NCI-H2171 (cell line): ENCODE measurements around the gene AHCTF1.
"Not testable (repeated sequence)": the region's sequence is repeated elsewhere in the genome, so short reads cannot be mapped to it uniquely, and the experiment has no call there.

ENCODE experiments used
- DNase-seq: peaks from one replicate; lab custom pipeline; 2025; lab: John Stamatoyannopoulos, UW

Gene AHCTF1

DNA sequence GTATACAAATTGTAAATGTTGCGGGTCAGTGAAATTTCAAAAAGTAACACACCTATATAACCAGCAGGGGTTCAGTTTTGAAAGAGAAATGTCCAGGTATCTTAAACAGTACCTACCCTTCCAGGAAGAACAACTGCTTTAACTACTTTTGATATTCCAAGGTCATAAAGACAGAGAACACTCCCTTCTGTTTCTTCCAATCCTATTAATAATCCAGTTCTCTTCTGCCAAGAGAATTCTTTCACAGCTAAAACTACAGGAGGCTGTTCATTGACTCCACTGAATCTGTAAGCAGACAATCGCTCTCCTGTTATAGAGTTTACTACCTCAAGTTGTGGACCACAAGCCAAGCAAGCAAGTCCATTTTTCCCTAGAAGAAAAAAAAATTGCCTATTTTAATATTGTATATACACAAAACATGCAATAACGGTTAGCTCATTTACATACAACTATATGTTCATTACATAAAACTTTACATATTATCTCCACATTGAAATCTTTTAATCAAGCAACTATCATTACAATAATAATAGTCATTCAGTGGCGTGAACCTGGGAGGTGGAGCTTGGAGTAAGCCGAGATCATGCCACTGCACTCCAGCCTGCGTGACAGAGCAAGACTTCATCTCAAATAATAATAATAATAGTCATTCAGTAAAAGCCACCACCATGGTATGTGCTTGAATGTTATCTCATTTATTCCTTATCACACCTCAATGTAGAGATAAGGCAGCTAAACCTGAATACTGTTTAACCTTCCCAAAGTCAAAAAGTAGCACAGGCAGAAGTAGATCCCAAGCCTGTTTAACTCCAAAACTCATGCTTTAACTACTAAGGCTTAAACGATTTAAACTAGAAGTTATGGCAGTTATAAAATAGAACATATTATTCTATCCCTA lies 15.5 kb downstream of the AHCTF1 start:
- DNase-seq = not testable (repeated sequence)

DNA sequence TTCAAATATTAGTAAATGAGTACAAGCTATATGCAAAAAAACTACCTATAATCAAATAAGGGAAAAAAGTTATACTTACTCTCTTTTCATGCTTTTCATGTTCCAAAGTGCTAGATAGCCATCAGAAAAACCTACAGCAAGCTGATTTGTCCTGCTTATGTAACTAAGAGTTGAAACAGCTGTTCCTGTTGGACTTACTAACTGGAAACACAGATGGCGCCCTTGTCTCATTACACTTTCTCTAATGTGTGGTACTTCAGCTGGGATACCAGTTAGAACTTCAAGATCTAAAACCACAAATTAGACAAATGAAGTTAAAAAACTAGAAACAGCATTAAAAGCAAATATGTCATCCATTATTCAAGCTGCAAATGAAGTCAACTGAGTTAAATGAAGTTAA lies 24.3 kb downstream of the AHCTF1 start:
- DNase-seq = peak; percentile 16

DNA sequence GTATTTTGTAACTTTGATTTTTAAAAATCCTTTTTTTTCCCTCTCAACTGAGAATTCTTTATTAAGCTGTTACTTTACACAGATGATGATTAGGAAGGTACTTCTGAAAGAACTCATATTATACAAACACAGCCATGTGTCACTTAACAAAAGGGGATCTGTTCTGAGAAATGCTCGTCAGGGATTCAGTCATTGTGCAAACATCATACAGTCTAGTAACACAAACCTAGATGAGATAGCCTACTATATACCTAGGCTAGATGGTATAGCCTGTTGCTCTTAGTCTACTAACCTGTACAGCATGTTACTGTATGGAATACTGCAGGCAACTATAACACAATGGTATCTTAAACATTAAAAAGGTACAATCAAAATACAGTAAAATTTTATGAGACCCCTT lies 24.9 kb downstream of the AHCTF1 start:
- no peak for DNase-seq

DNA sequence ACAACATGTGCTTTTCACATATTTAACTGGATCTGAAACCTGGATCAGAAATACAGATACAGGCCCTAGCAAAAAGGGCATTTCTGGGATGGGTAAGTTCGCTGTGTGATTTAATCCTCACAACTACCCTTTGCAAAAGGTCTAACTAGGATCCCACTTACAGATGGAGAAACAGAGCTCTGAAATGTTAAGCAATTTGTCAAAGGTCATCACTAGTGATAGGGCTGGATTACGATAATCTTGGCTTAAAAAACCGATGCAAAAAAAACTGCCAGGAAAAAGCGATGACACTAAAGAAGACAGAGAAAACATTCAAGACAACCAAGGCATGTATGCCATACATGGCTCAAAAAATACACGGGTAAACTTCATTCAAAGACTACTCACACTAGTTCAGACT lies 29.9 kb downstream of the AHCTF1 start:
- DNase-seq = no peak

DNA sequence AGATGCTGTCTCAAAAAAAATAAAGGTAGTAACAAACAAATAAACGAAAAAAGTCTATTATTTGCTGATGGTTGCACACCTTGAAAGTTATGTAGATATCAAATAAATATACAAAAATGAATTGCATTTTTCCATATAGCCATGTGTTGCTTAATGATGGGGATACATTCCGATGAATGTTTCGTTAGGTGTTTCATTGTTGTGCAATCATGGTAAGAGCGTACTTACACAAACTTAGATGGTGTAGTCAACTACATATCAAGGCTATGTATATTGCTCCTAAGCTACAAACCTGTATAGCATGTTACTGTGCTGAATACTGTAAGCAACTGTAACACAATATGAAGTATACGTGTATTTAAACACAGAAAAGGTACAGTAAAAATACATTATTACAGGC lies 34.4 kb downstream of the AHCTF1 start:
- DNase-seq = no peak

DNA sequence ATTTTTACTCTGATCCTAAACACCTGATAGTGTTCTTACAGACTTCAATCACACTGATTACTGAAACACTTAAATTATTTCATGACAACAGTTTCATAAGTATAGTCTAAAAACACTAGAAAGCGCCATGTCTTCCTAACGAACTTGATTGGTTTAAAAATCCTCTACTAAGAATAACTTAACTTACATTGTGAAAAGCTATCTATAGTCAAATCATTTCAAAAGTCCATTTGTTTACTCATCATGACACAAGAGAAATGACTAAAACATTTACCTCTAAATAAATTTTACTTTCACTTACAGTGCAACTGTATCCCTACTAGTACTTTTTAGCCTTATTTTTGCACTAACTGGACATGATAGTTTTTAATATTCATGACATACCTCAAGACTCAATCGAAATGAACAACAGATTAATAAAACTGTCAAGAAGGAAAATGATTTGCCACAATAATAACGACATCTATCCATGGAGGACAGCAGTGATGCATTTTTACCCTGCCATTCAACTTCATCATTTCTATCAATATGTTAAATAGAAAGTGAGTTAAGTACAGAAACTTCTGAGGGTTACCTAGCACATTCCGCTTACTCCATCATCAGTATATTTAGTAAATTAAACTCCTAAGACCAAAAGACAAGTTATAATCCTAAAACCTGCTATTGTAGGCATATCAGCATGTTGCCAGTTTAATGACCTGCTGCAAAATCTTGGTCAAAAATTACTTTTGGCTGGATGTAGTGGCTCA lies 38.4 kb downstream of the AHCTF1 start:
- DNase-seq = no peak

DNA sequence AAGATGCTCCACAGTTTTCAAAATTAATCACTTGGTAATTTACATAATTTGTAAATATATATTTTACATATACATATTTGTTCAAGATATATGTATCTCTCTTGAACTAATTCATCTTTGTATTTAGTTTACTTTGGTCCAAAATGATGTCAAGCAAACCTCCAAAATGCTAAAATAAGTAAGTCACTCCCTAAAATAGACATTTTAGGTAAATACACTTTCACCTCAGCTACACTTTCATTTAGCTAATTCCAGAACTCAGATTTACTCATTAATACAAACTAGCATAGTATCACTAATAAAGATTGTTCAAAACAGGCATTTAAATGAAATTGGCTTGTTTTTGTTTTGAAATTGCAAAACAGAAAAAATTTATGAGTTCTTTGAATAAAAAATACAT lies 40.6 kb downstream of the AHCTF1 start:
- DNase-seq = no peak

DNA sequence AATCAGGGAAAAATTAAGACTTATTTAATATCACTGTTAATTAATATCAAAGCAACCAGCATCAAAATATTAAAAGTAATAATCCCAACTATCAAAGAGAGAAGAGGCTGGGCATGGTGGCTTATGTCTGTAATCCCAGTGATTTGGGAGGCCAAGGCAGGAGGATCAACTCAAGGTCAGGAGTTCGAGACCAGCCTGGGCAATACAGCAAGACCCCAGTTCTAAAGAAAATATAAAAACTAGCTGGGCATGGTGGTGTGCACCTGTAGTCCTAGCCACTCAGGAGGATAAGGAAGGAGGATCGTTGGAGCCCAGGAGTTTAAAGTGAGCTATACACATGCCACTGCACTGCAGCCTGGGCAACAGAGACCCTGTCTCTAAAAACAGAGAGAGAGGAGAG lies 43.2 kb downstream of the AHCTF1 start:
- no peak for DNase-seq

DNA sequence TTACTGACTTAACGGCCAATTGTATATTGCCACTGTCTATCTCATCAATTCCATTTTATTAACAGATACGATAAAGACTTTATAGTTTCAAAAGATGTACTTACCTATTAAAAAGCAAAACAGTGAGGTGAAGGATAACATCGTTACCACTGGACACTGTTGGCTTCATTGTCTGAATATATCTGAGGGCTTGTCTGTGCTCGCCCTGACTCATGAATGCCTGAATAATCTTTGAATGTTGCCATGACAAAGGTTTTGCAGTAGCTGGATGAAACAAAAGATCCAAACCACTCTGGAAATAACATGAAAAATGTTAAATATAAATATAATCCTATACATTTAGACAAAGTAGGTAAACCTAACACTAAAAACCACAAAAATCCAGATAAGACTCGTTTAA lies 46.4 kb downstream of the AHCTF1 start:
- not testable (repeated sequence) for DNase-seq

DNA sequence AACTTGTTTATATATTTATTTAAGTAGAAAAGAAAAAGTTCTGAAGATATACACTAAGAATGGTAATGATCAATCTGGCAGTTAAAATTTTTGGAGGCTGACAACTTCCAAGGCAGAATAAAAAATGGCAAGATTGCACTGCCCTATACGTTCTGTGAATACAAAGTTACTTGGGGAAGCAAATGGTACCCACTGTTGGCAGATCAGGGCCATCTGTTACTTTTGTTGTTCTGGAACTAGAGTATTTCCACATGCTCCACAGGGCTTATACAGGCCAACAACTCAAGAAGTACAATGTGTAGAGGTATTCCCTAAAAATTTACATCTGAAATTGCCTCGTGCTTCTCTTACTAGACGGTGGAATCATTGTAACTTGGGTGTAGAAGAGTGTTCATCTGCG lies 53.2 kb downstream of the AHCTF1 start:
- no peak for DNase-seq

DNA sequence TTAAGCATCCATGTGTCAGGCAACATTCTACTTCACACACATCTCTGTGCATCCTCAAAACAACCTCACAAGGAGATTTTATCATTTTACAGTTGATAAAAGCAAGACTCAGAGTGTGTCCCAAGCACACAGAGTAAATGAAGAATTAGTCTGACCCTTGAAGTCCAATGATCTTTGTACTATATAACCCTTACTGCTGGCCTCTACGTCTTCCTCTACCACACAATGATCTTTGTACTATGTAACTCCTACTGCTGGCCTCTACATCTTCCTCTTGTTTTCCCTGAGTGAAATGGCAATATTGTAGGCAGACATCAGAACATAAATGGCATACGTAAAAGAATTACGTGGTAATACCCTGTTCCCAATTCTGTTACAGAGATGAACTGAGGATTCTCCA lies 55.3 kb downstream of the AHCTF1 start:
- no peak for DNase-seq

DNA sequence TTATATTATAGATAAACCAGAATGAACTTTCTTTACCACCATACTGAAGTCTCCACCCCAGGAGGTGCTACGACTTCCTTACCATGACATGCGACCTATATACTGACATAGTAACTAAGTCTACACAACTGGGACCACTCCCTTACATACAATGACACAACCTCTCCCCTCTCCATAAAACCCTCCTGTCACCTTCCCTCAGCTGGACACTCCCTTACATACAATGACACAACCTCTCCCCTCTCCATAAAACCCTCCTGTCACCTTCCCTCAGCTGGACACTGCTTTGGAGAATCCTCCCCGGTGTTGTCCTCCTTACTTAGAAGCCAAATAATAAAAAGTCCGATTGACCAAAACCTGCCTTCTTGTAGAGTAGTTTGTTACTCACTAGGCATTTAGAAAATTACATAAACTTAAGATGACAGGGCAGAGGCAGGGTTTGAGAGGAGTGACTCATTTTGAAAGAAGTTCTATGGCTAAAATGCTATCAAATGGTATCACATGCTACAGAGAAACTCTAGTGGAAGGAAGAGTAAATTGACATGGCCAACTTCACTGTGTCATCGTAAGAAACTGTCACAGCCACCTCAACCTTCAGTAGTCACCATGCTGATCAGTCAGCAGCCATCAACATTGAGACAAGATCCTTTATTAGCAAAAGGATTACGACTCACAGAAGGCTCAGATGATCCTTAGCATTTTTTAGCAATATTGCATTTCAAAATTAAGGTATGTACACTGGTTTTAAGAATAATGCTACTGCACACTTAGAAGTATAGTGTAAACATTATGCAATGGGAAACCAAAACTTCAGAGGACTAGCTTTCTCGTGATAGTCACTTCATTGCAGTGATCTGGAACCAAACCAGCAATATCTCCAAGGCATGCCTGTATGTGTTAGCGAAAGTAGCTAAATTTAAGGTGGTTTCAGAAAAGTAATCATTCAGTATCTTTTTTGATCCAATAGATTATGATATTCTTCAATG lies 56.4 kb downstream of the AHCTF1 start:
- DNase-seq = no peak

DNA sequence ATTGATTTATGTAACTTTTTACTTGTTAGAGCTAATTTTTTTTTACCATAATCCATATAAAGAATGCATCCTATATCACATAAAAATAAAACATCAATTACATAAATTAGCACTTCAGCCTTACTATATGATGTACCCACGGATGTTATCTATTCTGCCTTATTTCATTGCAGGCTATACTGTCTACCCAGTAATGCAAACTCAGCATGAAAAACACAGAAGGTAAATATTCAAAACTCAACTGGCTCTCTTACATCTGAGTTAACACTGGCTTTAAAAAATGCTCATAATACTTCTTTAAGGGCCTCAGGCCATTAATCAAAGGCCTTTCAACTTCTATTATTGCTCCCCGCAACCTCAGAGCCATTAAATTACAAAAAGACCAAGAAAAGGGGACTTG lies 65.8 kb downstream of the AHCTF1 start:
- DNase-seq = no peak

DNA sequence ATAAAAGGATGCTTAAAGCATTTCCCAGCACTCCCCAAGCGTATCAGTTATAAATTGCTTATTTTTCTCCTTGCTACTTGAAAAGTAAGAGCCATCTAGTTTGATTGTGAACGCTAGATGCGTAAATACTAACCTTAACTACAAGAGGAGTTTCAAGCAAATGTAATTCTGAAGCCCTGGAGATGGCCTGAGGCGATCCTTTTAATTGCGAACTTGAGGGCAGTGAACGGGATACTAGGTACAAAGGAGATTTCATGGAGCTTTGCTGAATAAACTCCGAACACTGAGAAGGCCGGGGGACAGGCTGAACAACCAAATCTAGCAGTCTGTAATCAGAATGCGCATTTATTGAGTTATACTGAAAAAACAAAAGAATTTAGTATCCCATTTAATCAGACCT lies 68.0 kb downstream of the AHCTF1 start:
- DNase-seq = not testable (repeated sequence)

DNA sequence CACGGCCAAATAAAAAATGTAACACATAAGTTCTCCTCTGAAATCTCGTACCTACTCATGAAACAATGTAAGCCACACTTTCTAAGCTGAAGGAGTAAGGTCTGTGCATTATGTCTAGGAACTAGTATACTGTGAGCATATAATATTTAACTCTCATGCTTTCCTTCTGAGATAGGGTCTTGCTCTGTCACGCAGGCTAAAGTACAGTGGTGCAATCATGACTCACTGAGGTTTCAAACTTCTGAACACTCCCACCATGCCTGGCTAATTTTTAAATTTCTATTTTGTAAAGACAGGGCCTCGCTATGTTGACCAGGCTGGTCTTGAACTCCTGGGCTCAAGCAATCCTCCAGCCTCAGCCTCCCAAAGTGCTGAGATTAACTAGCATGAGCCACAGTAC lies 71.3 kb downstream of the AHCTF1 start:
- DNase-seq = no peak

DNA sequence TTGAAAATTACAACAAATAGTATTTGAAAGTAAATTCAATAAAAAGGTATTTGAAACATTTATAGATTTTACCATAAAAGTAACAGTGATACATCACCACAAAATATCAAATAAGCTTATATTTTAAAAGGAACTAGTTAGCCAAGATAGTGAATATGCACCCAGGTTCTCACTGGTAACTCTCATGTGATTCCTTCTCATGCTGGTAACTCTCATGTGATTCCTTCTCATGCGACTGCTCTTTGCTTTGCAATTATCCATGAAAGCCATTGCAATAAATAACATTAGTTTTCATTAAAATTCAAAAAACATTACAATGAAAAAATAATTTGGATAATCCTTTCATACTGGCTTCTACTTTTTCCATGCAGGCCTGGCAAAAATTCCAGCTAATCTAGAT lies 75.4 kb downstream of the AHCTF1 start:
- no peak for DNase-seq

DNA sequence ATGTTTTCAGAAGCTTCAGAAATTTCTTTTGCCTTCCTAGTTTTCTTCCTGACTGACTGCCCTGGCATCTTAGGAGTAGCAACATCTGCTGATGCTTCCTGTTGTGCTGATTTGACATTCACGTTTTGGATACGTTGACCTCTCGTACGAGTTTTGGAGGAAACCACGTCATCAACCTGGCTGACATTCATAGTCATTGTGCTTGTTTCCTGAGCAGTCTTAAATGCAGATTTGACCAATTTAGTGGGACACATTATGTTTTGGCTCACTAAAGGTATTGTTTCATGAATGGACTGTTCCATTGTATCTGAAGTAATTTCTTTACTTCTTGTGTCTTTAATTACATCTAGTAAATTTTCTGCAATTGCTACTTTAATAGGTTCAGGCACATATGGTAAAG lies 81.1 kb downstream of the AHCTF1 start:
- not testable (repeated sequence) for DNase-seq

DNA sequence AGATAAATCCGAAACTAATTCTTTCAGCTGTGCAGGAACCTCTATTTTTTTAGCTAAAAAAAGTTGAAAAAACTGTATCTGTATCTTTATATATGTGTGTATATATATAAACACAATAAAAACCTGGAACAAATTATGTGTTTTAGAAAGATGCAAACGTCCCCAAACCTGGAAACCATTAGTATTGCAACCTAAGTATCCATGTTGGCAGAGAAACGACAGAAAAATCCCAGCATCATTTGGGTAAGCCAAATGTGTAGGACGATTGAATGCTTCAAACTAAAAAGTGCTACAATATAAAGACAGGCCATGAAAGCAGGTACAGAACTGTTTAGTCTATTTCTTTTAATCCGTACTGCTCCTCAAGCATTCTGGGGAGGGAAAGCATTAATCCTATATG lies 87.9 kb downstream of the AHCTF1 start:
- no peak for DNase-seq

DNA sequence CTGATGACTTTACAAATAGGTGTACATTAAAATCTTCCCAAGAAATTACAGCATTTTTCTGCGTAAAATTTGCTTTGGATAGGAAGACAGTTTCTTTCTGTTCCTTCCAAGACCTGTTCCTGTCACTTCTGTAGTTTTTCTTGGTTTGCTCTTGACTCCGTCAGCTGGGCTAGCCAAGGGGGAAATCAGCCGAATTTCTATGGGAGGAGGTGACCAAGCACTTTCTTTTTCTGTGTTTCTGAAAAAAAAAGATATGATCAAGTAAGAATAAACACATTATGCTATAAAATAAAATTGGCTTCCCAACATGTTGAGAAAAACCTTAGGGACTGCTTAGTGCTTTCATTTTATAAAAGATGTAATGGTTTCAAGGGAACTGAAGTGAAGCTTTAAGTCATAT lies 91.0 kb downstream of the AHCTF1 start:
- DNase-seq = not testable (repeated sequence)

DNA sequence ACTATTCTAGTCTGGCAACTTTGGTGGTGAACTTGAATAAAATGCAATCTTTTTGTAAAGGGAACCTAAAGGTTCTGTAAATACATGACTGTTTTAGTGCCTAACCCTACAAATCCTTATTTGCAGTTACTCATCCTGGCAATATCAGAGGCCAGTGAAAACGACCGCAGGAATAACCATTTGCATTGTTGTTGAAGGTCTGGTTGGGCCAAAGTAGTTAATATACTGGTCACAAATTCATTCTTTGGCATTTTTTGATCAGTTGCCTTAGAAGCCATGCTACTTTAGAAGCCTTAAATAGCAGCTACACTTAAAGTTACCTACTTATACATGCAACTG lies 93.7 kb downstream of the AHCTF1 start:
- no peak for DNase-seq

DNA sequence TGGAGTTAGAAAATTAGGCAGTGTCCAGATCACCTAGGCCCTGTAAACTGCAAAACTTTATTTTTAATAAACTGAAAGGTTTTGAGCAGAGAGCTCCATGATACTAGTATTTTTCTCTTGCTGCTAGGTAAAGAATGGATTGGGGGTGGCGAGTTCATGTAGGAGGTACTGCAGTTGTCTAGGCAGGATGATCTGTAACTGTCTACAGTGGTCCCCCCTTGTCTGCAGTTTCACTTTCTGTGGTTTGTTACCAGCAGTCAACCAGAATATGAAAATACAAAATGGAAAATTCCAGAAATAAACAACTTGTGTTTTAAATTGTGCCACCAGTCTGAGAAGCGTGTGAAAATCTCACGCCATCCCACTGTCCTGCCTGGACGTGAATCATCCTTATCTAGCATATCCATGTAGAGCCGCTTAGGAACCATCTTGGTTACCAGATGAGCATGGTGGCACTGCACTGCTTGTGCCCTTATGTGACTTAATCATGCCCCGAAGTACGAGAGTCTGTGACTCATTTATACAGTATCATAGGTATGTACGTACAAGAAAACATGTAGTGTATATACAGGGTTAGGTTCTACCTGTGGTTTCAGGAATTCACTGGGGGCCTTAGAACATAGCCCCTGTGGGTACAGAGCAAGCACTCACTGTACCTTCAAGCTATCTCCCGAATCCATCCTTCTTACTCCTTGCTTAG lies 94.2 kb downstream of the AHCTF1 start:
- no peak for DNase-seq
